22Rv1 (cell line): Measurements from ENCODE around the gene PER2.

ENCODE experiments used
- CTCF ChIP-seq: fragments of 450-650 bp; IDR thresholded peaks from 2 replicates; pipeline ENCODE4 v1.5.1; 2017; ENCODE audit warnings: mild to moderate bottlenecking
- ZFX ChIP-seq: fragments of 450-650 bp; IDR thresholded peaks from 2 replicates; pipeline ENCODE4 v1.6.1; 2017; ENCODE audit warnings: antibody characterized with exemption, borderline replicate concordance

- TF ChIP-seq CTCF (no peak), ZFX (no peak)
These were observed 37.3 kb upstream of the PER2 start for GRCh38 chr2:238325694-238326093.
